SK-N-SH treated with all-trans-retinoic acid at 6 μM for 48 hours (cell line): ENCODE measurements around the gene ADAMTS9.

Source experiments
- ATAC-seq: fragments of 200-7000 bp; cut with Tn5 transposase; 3 replicates; pipeline ENCODE4 v1.9.1; 2020; ENCODE audit warnings: mild to moderate bottlenecking, moderate library complexity
- ARNTL ChIP-seq: fragments of 450-650 bp; formaldehyde crosslinking; IDR thresholded peaks from 2 replicates; pipeline ENCODE4 v1.5.0; 2020; ENCODE audit warnings: low read depth, mild to moderate bottlenecking, moderate library complexity, borderline replicate concordance
- BACH2 ChIP-seq: fragments of 250-450 bp; sonication (Bioruptor Pico); IDR thresholded peaks from 2 replicates; pipeline ENCODE4 v1.9.0; 2021; ENCODE audit warnings: mild to moderate bottlenecking, borderline replicate concordance
- CSDC2 ChIP-seq: fragments of 250-450 bp; sonication (Bioruptor Pico); IDR thresholded peaks from 2 replicates; pipeline ENCODE4 v1.5.0; 2020; ENCODE audit warnings: mild to moderate bottlenecking, moderate library complexity
- ESRRG ChIP-seq: fragments of 250-450 bp; sonication (Bioruptor Pico); IDR thresholded peaks from 2 replicates; pipeline ENCODE4 v1.6.1; 2021; ENCODE audit warnings: mild to moderate bottlenecking
- GLIS3 ChIP-seq: fragments of 250-450 bp; sonication (Bioruptor Pico); IDR thresholded peaks from 2 replicates; pipeline ENCODE4 v1.5.0; 2020; ENCODE audit warnings: mild to moderate bottlenecking, moderate library complexity
- ISL1 ChIP-seq: fragments of 250-450 bp; sonication (Bioruptor Pico); IDR thresholded peaks from 2 replicates; pipeline ENCODE4 v2.1.2; 2022; ENCODE audit warnings: mild to moderate bottlenecking, moderate library complexity
- PATZ1 ChIP-seq: fragments of 250-450 bp; sonication (Bioruptor Pico); IDR thresholded peaks from 2 replicates; pipeline ENCODE4 v1.8.0; 2020; ENCODE audit warnings: mild to moderate bottlenecking, moderate library complexity, borderline replicate concordance
- PPARA ChIP-seq: fragments of 250-450 bp; sonication (Bioruptor Pico); IDR thresholded peaks from 2 replicates; pipeline ENCODE4 v1.5.0; 2020; ENCODE audit warnings: mild to moderate bottlenecking, borderline replicate concordance
- SNAI2 ChIP-seq: fragments of 250-450 bp; sonication (Bioruptor Pico); IDR thresholded peaks from 2 replicates; pipeline ENCODE4 v1.5.0; 2020; ENCODE audit warnings: mild to moderate bottlenecking, moderate library complexity
- TOX ChIP-seq: fragments of 250-450 bp; sonication (Bioruptor Pico); IDR thresholded peaks from 2 replicates; pipeline ENCODE4 v1.8.0; 2021; ENCODE audit warnings: mild to moderate bottlenecking, moderate library complexity, borderline replicate concordance
- ZC3H10 ChIP-seq: fragments of 250-450 bp; sonication (Bioruptor Pico); IDR thresholded peaks from 2 replicates; pipeline ENCODE4 v1.5.1; 2021; ENCODE audit warnings: mild to moderate bottlenecking, moderate library complexity
- ZFP30 ChIP-seq: fragments of 450-650 bp; formaldehyde crosslinking; IDR thresholded peaks from 2 replicates; pipeline ENCODE4 v1.5.0; 2022; ENCODE audit warnings: mild to moderate bottlenecking, moderate library complexity
- ZNF70 ChIP-seq: fragments of 450-650 bp; formaldehyde crosslinking; IDR thresholded peaks from 2 replicates; pipeline ENCODE4 v1.5.0; 2020; ENCODE audit warnings: mild to moderate bottlenecking, moderate library complexity
- ZNF8 ChIP-seq: fragments of 450-650 bp; formaldehyde crosslinking; IDR thresholded peaks from 2 replicates; pipeline ENCODE4 v1.5.0; 2020; ENCODE audit warnings: mild to moderate bottlenecking, moderate library complexity
- TF ChIP-seq, protein P1 (sequence below): fragments of 250-450 bp; sonication (Bioruptor Pico); IDR thresholded peaks from 2 replicates; pipeline ENCODE4 v1.5.1; 2020; ENCODE audit warnings: low read depth, mild to moderate bottlenecking, moderate library complexity
- TF ChIP-seq, protein P2 (sequence below): fragments of 250-450 bp; sonication (Bioruptor Pico); IDR thresholded peaks from 2 replicates; pipeline ENCODE4 v1.5.1; 2021; ENCODE audit warnings: mild to moderate bottlenecking, moderate library complexity
- TF ChIP-seq, protein P3 (sequence below): fragments of 250-450 bp; sonication (Bioruptor Pico); IDR thresholded peaks from 2 replicates; pipeline ENCODE4 v1.5.0; 2020; ENCODE audit warnings: mild to moderate bottlenecking, moderate library complexity

ADAMTS9 gene

DNA sequence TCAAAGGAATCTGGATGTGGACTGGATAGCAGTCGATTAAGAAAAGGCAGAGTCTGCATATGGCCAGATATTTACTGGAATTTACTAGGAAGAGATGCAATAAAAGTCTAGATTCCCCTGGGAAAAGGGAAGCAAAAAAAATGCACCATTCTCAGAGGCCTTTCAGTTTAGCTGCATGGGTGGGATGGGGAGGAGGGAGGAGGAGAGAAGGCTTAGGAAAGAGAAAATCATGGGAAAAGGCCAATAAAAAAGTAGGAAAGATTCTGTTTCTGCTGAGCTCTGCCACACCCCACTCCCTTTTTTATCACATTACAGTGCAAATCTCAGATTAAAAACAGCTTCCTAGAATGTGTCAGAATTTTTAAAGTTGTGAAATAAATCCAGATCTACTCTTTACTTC, 103.6 kb downstream of the ADAMTS9 start:
- ATAC-seq: no peak
- no peak for TF ChIP-seq CSDC2 (CRISPR knock-in tag)
- TF ChIP-seq ZC3H10: no peak
- TF ChIP-seq ZNF70 (CRISPR knock-in tag): no peak
- TF ChIP-seq ISL1: no peak
- no peak for TF ChIP-seq ESRRG (CRISPR knock-in tag)
- TF ChIP-seq ZFP30: no peak
- TF ChIP-seq, protein P1, sequence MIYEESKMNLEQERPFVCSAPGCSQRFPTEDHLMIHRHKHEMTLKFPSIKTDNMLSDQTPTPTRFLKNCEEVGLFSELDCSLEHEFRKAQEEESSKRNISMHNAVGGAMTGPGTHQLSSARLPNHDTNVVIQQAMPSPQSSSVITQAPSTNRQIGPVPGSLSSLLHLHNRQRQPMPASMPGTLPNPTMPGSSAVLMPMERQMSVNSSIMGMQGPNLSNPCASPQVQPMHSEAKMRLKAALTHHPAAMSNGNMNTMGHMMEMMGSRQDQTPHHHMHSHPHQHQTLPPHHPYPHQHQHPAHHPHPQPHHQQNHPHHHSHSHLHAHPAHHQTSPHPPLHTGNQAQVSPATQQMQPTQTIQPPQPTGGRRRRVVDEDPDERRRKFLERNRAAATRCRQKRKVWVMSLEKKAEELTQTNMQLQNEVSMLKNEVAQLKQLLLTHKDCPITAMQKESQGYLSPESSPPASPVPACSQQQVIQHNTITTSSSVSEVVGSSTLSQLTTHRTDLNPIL (CRISPR knock-in tag): no peak

DNA sequence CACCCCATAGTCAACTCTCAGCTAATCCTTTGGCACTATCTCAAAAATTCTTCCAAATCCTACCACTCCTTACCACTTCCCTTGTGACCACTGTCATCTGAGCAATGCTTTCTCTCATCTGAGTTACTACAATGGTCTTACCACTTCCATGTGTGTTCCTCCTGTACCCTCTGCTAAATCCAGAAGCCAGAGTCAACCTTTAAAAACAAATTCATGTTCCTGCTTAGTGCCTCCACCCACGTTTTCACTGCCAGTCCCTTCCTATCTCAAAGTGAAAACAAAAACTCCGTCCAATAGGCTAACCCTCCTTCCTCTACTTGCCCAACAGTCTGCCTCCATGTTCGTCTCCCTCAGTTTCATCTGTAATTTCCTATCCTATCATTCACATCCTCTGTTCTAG, 109.0 kb downstream of the ADAMTS9 start:
- TF ChIP-seq ZNF70 (CRISPR knock-in tag) (0 out of 2 replicates have a peak, but pooled peaks have one; percentile 3), BACH2 (CRISPR knock-in tag) (no peak)
- no peak for ATAC-seq

GRCh38 chr3:64578062-64578770, 109.6 kb downstream of the ADAMTS9 start:
- TF ChIP-seq TOX (CRISPR knock-in tag): no peak
- TF ChIP-seq PPARA (CRISPR knock-in tag): no peak
- TF ChIP-seq ZNF8 (CRISPR knock-in tag): no peak
- TF ChIP-seq ARNTL (CRISPR knock-in tag): no peak
- TF ChIP-seq BACH2 (CRISPR knock-in tag): no peak
- no peak for TF ChIP-seq SNAI2 (CRISPR knock-in tag)
- TF ChIP-seq ZFP30: no peak
- TF ChIP-seq, protein P2, sequence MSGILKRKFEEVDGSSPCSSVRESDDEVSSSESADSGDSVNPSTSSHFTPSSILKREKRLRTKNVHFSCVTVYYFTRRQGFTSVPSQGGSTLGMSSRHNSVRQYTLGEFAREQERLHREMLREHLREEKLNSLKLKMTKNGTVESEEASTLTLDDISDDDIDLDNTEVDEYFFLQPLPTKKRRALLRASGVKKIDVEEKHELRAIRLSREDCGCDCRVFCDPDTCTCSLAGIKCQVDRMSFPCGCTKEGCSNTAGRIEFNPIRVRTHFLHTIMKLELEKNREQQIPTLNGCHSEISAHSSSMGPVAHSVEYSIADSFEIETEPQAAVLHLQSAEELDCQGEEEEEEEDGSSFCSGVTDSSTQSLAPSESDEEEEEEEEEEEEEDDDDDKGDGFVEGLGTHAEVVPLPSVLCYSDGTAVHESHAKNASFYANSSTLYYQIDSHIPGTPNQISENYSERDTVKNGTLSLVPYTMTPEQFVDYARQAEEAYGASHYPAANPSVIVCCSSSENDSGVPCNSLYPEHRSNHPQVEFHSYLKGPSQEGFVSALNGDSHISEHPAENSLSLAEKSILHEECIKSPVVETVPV (CRISPR knock-in tag): no peak
- no peak for TF ChIP-seq PATZ1 (CRISPR knock-in tag)
- TF ChIP-seq CSDC2 (CRISPR knock-in tag): no peak
- TF ChIP-seq GLIS3: no peak
- ATAC-seq: no peak

- TF ChIP-seq, protein P3, sequence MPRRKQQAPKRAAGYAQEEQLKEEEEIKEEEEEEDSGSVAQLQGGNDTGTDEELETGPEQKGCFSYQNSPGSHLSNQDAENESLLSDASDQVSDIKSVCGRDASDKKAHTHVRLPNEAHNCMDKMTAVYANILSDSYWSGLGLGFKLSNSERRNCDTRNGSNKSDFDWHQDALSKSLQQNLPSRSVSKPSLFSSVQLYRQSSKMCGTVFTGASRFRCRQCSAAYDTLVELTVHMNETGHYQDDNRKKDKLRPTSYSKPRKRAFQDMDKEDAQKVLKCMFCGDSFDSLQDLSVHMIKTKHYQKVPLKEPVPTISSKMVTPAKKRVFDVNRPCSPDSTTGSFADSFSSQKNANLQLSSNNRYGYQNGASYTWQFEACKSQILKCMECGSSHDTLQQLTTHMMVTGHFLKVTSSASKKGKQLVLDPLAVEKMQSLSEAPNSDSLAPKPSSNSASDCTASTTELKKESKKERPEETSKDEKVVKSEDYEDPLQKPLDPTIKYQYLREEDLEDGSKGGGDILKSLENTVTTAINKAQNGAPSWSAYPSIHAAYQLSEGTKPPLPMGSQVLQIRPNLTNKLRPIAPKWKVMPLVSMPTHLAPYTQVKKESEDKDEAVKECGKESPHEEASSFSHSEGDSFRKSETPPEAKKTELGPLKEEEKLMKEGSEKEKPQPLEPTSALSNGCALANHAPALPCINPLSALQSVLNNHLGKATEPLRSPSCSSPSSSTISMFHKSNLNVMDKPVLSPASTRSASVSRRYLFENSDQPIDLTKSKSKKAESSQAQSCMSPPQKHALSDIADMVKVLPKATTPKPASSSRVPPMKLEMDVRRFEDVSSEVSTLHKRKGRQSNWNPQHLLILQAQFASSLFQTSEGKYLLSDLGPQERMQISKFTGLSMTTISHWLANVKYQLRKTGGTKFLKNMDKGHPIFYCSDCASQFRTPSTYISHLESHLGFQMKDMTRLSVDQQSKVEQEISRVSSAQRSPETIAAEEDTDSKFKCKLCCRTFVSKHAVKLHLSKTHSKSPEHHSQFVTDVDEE (CRISPR knock-in tag): no peak
- no peak for TF ChIP-seq PATZ1 (CRISPR knock-in tag)
- ATAC-seq: no peak
These were observed 111.5 kb downstream of the ADAMTS9 start for GRCh38 chr3:64576211-64576775.
